GM18499 (cell line): ENCODE results near the gene EIF4E1B.

Experiments
- ATAC-seq: cut with Tn5 transposase; IDR thresholded peaks from one replicate; pipeline ENCODE4 v1.9.1; 2021; ENCODE audit warnings: moderate number of reproducible peaks; ENCODE audit not compliant: insufficient read depth, unreplicated experiment

EIF4E1B gene

GRCh38 chr5:176660860-176661641, 30.6 kb downstream of the EIF4E1B start:
- ATAC-seq, result no peak

- ATAC-seq, result no peak
Observed at GRCh38 chr5:176661676-176662075, 31.2 kb downstream of the EIF4E1B start.

GRCh38 chr5:176662371-176663333, 32.2 kb downstream of the EIF4E1B start:
- ATAC-seq, result no peak

GRCh38 chr5:176663566-176663965, 33.1 kb downstream of the EIF4E1B start:
- ATAC-seq, result no peak

- no peak for ATAC-seq
Observed at GRCh38 chr5:176664479-176664878, 34.0 kb downstream of the EIF4E1B start.

GRCh38 chr5:176664886-176665285, 34.4 kb downstream of the EIF4E1B start:
- no peak for ATAC-seq

GRCh38 chr5:176665517-176665916, 35.0 kb downstream of the EIF4E1B start:
- no peak for ATAC-seq

GRCh38 chr5:176667637-176668036, 37.2 kb downstream of the EIF4E1B start:
- ATAC-seq, result no peak

GRCh38 chr5:176670449-176670848, 40.0 kb downstream of the EIF4E1B start:
- no peak for ATAC-seq

GRCh38 chr5:176671399-176671798, 40.9 kb downstream of the EIF4E1B start:
- ATAC-seq, result no peak

- no peak for ATAC-seq
Observed at GRCh38 chr5:176671890-176672747, 41.6 kb downstream of the EIF4E1B start.

- ATAC-seq, result no peak
Observed at GRCh38 chr5:176673651-176674583, 43.4 kb downstream of the EIF4E1B start.

- ATAC-seq, result no peak
Observed at GRCh38 chr5:176674799-176675198, 44.3 kb downstream of the EIF4E1B start.

- no peak for ATAC-seq
Observed at GRCh38 chr5:176675676-176676360, 45.3 kb downstream of the EIF4E1B start.

- ATAC-seq, result no peak
Observed at GRCh38 chr5:176676361-176676824, 45.9 kb downstream of the EIF4E1B start.

- no peak for ATAC-seq
Observed at GRCh38 chr5:176677209-176677939, 46.9 kb downstream of the EIF4E1B start.

GRCh38 chr5:176678584-176678983, 48.1 kb downstream of the EIF4E1B start:
- ATAC-seq, result no peak
